Testis (tissue), 3 donors: ENCODE measurements around the gene PRSS33. TPM values are rescaled to one million over a fixed set of nuclear protein-coding genes. Genes with fewer than 3 reads are reported as not detected.

Experiments
- DNase-seq: peaks from one replicate; pipeline ENCODE4 v3.0.0-alpha.2; 2019
- H3K27ac ChIP-seq, 2 donors: fragments of 200-600 bp; sonication (generic); one replicate each; pipeline ENCODE4 v1.5.1; 2019
- H3K27me3 ChIP-seq: fragments of 200-600 bp; sonication (generic); one replicate; pipeline ENCODE4 v1.5.1; 2019
- H3K36me3 ChIP-seq: fragments of 200-600 bp; sonication (generic); one replicate; pipeline ENCODE4 v1.5.1; 2017; ENCODE audit warnings: low read depth; ENCODE audit errors: missing control alignments
- H3K4me1 ChIP-seq: fragments of 200-600 bp; sonication (generic); one replicate; pipeline ENCODE4 v1.5.1; 2019
- H3K4me3 ChIP-seq, 2 donors: fragments of 200-600 bp; sonication (generic); one replicate each; pipeline ENCODE4 v1.5.1; 2017 to 2019
- H3K9me3 ChIP-seq: fragments of 200-600 bp; sonication (generic); one replicate; pipeline ENCODE4 v1.5.1; 2017
- POLR2A ChIP-seq: fragments of 450-650 bp; IDR thresholded peaks from one replicate; pipeline ENCODE4 v1.6.1; 2017; ENCODE audit warnings: antibody characterized with exemption, mild to moderate bottlenecking, moderate library complexity
- WGBS, 2 donors: methylation state at CpG; one replicate each; pipeline ENCODE4 v1.1.5; 2018; 5-methylcytosine and 5-hydroxymethylcytosine counted together
- intact Hi-C: fragments of 100-400 bp; cut with DNase I; formaldehyde crosslinking; loops from one replicate; pipeline ENCODE4 v1.15.1; 2023; ENCODE audit warnings: low total_unique reads
- polyA plus RNA-seq: library from polyadenylated mRNA; stranded (reverse); fragments of 350-450 nt; fragmentation: Illumina TruSeq; extraction: RNeasy Lipid Tissue Mini Kit (QIAGEN cat#74804); gene quantifications from one replicate; pipeline ENCODE4 v1.2.3, GENCODE V29; 2014; ENCODE audit warnings: low read depth, low replicate concordance; ENCODE audit not compliant: insufficient read depth
- total RNA-seq, 2 donors: library from RNA; depleted of rRNA; stranded (reverse); fragments of >200 nt; gene quantifications; one replicate each; pipeline ENCODE4 v1.2.3, GENCODE V29; 2016
- TF ChIP-seq, protein P1 (sequence below), 3 experiments: fragments of 450-650 bp in 2 of 3; fragments of 200-600 bp in 1 of 3; sonication (generic) in 1 of 3; IDR thresholded peaks; one replicate each; pipeline ENCODE4 v1.5.1; 2016 to 2019; ENCODE audit warnings: antibody characterized with exemption in 3 of 3, mild to moderate bottlenecking in 2 of 3, moderate library complexity in 1 of 3

Gene PRSS33
- total and polyA plus RNA-seq, 3 donors from 2014 or later = 0.93 to 4.4 TPM; not detected in 1

DNA sequence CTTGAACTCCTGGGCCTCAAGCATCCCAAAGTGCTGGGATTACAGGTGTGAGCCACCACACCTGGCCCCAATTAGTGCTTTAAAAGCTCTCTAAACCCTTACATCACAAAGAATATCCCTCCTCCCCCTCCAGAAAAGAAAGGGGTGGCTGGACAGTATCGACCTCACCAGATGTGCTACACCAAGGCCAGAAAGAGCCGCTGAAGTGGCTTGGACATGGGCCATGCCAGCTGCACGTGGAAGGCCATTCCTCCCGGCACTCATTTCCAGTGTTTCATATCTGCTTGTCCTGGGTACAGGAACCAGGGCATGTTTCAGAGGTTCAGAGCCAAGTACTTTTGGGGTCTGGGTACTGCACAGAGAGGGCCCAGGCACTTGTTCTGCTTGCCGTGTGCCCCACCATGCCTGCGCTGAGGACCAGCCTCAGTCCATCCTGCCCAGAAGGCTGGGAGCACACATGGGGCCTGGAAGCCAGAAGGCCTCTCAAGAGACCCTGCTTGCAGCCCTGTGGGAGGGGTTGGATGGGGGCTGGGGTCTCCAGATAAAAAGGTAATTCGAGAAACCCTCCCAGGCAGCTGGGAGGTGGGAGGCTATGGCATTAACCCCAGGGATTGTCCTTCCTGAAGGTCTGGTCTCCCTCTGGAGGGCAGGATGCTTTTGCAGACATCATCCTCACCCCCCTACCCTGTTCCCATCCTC, 38.5 kb downstream of the PRSS33 start:
- H3K4me1 ChIP-seq = peaks cover 6% of the 10 kb centered on the region
- intact Hi-C loops = no loop called here
- no peaks in the 10 kb centered on the region for H3K9me3 ChIP-seq
- TF ChIP-seq, protein P1, sequence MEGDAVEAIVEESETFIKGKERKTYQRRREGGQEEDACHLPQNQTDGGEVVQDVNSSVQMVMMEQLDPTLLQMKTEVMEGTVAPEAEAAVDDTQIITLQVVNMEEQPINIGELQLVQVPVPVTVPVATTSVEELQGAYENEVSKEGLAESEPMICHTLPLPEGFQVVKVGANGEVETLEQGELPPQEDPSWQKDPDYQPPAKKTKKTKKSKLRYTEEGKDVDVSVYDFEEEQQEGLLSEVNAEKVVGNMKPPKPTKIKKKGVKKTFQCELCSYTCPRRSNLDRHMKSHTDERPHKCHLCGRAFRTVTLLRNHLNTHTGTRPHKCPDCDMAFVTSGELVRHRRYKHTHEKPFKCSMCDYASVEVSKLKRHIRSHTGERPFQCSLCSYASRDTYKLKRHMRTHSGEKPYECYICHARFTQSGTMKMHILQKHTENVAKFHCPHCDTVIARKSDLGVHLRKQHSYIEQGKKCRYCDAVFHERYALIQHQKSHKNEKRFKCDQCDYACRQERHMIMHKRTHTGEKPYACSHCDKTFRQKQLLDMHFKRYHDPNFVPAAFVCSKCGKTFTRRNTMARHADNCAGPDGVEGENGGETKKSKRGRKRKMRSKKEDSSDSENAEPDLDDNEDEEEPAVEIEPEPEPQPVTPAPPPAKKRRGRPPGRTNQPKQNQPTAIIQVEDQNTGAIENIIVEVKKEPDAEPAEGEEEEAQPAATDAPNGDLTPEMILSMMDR (IDR thresholded peaks at IDR 0.05) = no peak
- TF ChIP-seq POLR2A = no peak
- no peaks in the 10 kb centered on the region for H3K27me3 ChIP-seq
- H3K36me3 ChIP-seq = no peaks in the 10 kb centered on the region
- no peak overlapping the region for H3K4me3 ChIP-seq
- H3K27ac ChIP-seq = no peak overlapping the region
- WGBS, 2 donors = 71 to 77% methylated on average over 7 of the region's 7 CpGs
- no peak for DNase-seq

DNA sequence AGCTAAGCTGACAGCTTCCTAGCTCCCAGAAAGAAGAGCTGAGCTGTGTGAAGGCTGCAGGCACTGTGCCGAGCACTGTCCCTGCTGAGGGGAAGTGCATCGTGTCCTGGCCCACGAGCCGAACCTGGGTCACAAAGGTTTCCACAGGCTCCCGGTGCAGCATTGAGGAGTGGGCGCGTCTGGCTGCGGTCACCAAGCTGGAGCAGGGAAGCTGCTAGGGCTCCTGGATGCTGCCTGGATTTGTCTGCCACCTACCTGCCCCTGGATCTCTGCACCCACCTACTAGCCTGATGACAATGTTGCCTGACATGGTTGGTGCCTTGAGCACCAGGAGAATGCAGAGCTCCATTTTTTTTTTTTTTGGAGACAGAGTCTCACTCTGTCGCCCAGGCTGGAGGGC, 41.4 kb downstream of the PRSS33 start:
- Histone ChIP-seq H3K27ac (no peak overlapping the region), H3K27me3 (no peaks in the 10 kb centered on the region), H3K4me3 (no peak overlapping the region), H3K36me3 (no peaks in the 10 kb centered on the region), H3K4me1 (no peaks in the 10 kb centered on the region), H3K9me3 (no peaks in the 10 kb centered on the region)
- DNase-seq = no peak
- WGBS, 2 donors = 47 to 66% methylated on average over 3 to 9 of the region's 9 CpGs
- intact Hi-C loops = no loop called here
- TF ChIP-seq POLR2A = no peak
- TF ChIP-seq, protein P1 (IDR thresholded peaks at IDR 0.05) = no peak

GRCh38 chr16:2745116-2745890, 42.1 kb downstream of the PRSS33 start:
- H3K4me1 ChIP-seq = no peaks in the 10 kb centered on the region
- intact Hi-C loops = no loop called here
- 56 to 73% methylated on average over 12 to 15 of the region's 15 CpGs for WGBS, 2 donors
- H3K4me3 ChIP-seq = no peak overlapping the region
- TF ChIP-seq, protein P1 (IDR thresholded peaks at IDR 0.05) = no peak
- TF ChIP-seq POLR2A = no peak
- no peak for DNase-seq
- no peak overlapping the region for H3K27ac ChIP-seq
- H3K27me3 ChIP-seq = no peaks in the 10 kb centered on the region
- H3K36me3 ChIP-seq = no peaks in the 10 kb centered on the region
- no peaks in the 10 kb centered on the region for H3K9me3 ChIP-seq

GRCh38 chr16:2744711-2745110, 42.6 kb downstream of the PRSS33 start:
- H3K9me3 ChIP-seq = no peaks in the 10 kb centered on the region
- intact Hi-C loops = no loop called here
- no peaks in the 10 kb centered on the region for H3K36me3 ChIP-seq
- H3K27me3 ChIP-seq = no peaks in the 10 kb centered on the region
- H3K4me3 ChIP-seq = no peak overlapping the region
- TF ChIP-seq, protein P1 (IDR thresholded peaks at IDR 0.05) = no peak
- TF ChIP-seq POLR2A = no peak
- no peak for DNase-seq
- H3K4me1 ChIP-seq = no peaks in the 10 kb centered on the region
- H3K27ac ChIP-seq = no peak overlapping the region
- 79 to 89% methylated on average over 5 to 6 of the region's 6 CpGs for WGBS, 2 donors
